Measurements from ENCODE around the gene GCNT2.
A peak's percentile ranks its signal among the peaks of the same experiment; 100 is the strongest.

GCNT2 gene

GRCh38 chr6:10603219-10603618 is 82.1 kb downstream of the GCNT2 start:
- DNase-seq = no peak
- no peaks in the 10 kb centered on the region for H3K36me3 ChIP-seq
- H3K27me3 ChIP-seq (ENCODE audit: insufficient read depth, low read depth, severe bottlenecking) = no peaks in the 10 kb centered on the region
- TF ChIP-seq, protein P1, sequence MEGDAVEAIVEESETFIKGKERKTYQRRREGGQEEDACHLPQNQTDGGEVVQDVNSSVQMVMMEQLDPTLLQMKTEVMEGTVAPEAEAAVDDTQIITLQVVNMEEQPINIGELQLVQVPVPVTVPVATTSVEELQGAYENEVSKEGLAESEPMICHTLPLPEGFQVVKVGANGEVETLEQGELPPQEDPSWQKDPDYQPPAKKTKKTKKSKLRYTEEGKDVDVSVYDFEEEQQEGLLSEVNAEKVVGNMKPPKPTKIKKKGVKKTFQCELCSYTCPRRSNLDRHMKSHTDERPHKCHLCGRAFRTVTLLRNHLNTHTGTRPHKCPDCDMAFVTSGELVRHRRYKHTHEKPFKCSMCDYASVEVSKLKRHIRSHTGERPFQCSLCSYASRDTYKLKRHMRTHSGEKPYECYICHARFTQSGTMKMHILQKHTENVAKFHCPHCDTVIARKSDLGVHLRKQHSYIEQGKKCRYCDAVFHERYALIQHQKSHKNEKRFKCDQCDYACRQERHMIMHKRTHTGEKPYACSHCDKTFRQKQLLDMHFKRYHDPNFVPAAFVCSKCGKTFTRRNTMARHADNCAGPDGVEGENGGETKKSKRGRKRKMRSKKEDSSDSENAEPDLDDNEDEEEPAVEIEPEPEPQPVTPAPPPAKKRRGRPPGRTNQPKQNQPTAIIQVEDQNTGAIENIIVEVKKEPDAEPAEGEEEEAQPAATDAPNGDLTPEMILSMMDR (IDR thresholded peaks at IDR 0.05; ENCODE audit: low read depth, low read length) = no peak
- H3K9me3 ChIP-seq (ENCODE audit: severe bottlenecking) = no peaks in the 10 kb centered on the region
- no peak overlapping the region for H3K4me3 ChIP-seq (ENCODE audit: low read depth, low read length)
- no peak overlapping the region for H3K27ac ChIP-seq

DNA sequence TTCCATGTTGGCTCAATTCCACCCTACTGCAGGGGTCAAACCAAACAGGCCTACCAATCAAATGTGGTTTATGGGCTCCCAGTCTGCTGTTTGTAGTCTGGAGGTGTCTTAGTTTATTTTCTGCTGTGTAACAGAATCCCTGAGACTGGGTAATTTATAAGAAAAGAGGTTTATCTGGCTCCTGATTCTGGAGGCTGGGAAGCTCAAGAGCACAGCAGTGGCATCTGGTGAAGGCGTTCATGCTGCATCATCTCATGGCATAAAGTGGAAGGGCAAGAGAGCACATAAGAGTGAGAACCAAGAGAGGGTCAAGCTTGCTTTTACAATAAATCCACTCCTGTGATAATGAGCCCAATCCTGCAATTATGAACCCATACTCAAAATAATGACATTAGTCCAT is 87.9 kb downstream of the GCNT2 start:
- Histone ChIP-seq H3K36me3 (no peaks in the 10 kb centered on the region), H3K9me3 (ENCODE audit: severe bottlenecking) (peaks cover 10% of the 10 kb centered on the region), H3K27me3 (ENCODE audit: insufficient read depth, low read depth, severe bottlenecking) (no peaks in the 10 kb centered on the region), H3K4me3 (ENCODE audit: low read depth, low read length) (no peak overlapping the region), H3K27ac (no peak overlapping the region)
- DNase-seq = no peak
- TF ChIP-seq, protein P1 (IDR thresholded peaks at IDR 0.05; ENCODE audit: low read depth, low read length) = no peak

DNA sequence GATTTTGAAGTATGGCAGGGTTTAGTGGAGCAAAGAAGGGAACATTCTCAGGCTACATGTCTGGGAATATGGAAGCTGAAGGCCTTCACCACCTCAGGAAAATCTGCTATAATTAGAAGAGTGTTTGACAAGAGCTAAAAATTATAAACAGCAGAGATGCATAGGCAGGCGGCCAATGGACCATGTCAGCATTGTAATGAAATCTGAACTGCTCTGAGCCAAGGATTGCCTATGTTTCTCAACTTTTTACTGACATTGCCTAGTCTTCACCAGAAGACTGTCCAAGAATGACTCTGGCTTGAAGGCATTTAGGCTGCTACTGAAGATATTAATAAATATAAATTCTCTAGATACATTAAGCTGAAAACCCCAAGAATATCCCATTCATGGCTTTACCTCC is 89.1 kb downstream of the GCNT2 start:
- DNase-seq = no peak
- H3K36me3 ChIP-seq = no peaks in the 10 kb centered on the region
- H3K27me3 ChIP-seq (ENCODE audit: insufficient read depth, low read depth, severe bottlenecking) = no peaks in the 10 kb centered on the region
- no peak overlapping the region for H3K27ac ChIP-seq
- H3K4me3 ChIP-seq (ENCODE audit: low read depth, low read length) = no peak overlapping the region
- H3K9me3 ChIP-seq (ENCODE audit: severe bottlenecking) = peaks cover 10% of the 10 kb centered on the region
- TF ChIP-seq, protein P1 (IDR thresholded peaks at IDR 0.05; ENCODE audit: low read depth, low read length) = no peak

GRCh38 chr6:10612161-10612560 is 91.0 kb downstream of the GCNT2 start:
- Histone ChIP-seq H3K9me3 (ENCODE audit: severe bottlenecking) (peaks cover 14% of the 10 kb centered on the region), H3K27me3 (ENCODE audit: insufficient read depth, low read depth, severe bottlenecking) (no peaks in the 10 kb centered on the region), H3K4me3 (ENCODE audit: low read depth, low read length) (no peak overlapping the region), H3K27ac (no peak overlapping the region), H3K36me3 (no peaks in the 10 kb centered on the region)
- TF ChIP-seq, protein P1 (IDR thresholded peaks at IDR 0.05; ENCODE audit: low read depth, low read length) = no peak
- DNase-seq = no peak

- no peaks in the 10 kb centered on the region for H3K27me3 ChIP-seq (ENCODE audit: insufficient read depth, low read depth, severe bottlenecking)
- peaks cover 14% of the 10 kb centered on the region for H3K9me3 ChIP-seq (ENCODE audit: severe bottlenecking)
- TF ChIP-seq, protein P1 (IDR thresholded peaks at IDR 0.05; ENCODE audit: low read depth, low read length) = no peak
- H3K4me3 ChIP-seq (ENCODE audit: low read depth, low read length) = no peak overlapping the region
- H3K36me3 ChIP-seq = no peaks in the 10 kb centered on the region
- H3K27ac ChIP-seq = no peak overlapping the region
- no peak for DNase-seq
These were observed 91.9 kb downstream of the GCNT2 start for GRCh38 chr6:10613077-10613476.

DNA sequence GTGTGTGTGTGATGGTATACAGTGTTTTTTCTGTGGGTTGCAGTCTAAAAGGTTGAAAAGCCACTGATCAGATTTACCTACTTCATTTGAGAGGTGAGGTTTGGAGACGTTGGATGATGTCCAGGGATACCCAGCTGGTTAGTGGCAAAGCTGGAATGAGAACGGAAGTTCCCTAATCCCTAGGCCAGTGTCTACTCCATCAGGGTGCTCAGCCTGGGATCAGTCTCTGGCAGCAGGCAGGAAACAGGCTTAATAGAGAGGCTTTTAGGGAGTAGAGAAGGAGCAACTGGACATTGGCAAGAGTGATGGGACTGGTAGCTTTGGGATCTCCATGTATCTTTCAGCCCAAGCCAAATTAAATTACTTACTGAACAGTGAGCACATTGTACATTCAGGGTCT is 92.6 kb downstream of the GCNT2 start:
- TF ChIP-seq, protein P1 (IDR thresholded peaks at IDR 0.05; ENCODE audit: low read depth, low read length) = no peak
- Histone ChIP-seq H3K36me3 (no peaks in the 10 kb centered on the region), H3K4me3 (ENCODE audit: low read depth, low read length) (no peak overlapping the region), H3K27me3 (ENCODE audit: insufficient read depth, low read depth, severe bottlenecking) (no peaks in the 10 kb centered on the region), H3K9me3 (ENCODE audit: severe bottlenecking) (peaks cover 10% of the 10 kb centered on the region), H3K27ac (no peak overlapping the region)
- DNase-seq = peak; percentile 72

Data from WERI-Rb-1 (cell line).